ENCODE results near the gene ACER3.
"Not testable (repeated sequence)": the region's sequence is repeated elsewhere in the genome, so short reads cannot be mapped to it uniquely, and the experiment has no call there.

ACER3 gene

GRCh38 chr11:77047007-77047927 lies 186.5 kb downstream of the ACER3 start:
- Histone ChIP-seq H3K4me3 (ENCODE audit: low read depth in 1 of 2, low read length in 1 of 2) (peak overlapping the region in 1 of 2 experiments; percentile 17), H3K36me3 (no peaks in the 10 kb centered on the region), H3K4me1 (ENCODE audit: control insufficient read depth in 1 of 2, insufficient read depth in 1 of 2, low read depth in 1 of 2, low read length in 1 of 2) (peaks cover 6 to 12% of the 10 kb centered on the region in 2 experiments)

GRCh38 chr11:77047928-77048446 lies 187.3 kb downstream of the ACER3 start:
- not testable (repeated sequence) for H3K4me3 ChIP-seq (ENCODE audit: low read depth in 1 of 2, low read length in 1 of 2); H3K36me3 ChIP-seq; H3K9me3 ChIP-seq; H3K27ac ChIP-seq
- Histone ChIP-seq H3K4me1 (ENCODE audit: control insufficient read depth in 1 of 2, insufficient read depth in 1 of 2, low read depth in 1 of 2, low read length in 1 of 2) (peaks cover 6 to 12% of the 10 kb centered on the region in 2 experiments), H3K27me3 (peaks cover 39% of the 10 kb centered on the region)

More at GRCh38 chr11:77047007-77047927, 186.5 kb downstream of the ACER3 start:
- peak; percentile 55 for TF ChIP-seq CTCF (IDR thresholded peaks at IDR 0.05)
- no peak overlapping the region for H3K27ac ChIP-seq
- H3K9me3 ChIP-seq = no peaks in the 10 kb centered on the region
- H3K27me3 ChIP-seq = peaks cover 46% of the 10 kb centered on the region

GRCh38 chr11:77049026-77049425 lies 188.3 kb downstream of the ACER3 start:
- no peak for TF ChIP-seq CTCF (IDR thresholded peaks at IDR 0.05)
- peaks cover 33% of the 10 kb centered on the region for H3K27me3 ChIP-seq

GRCh38 chr11:77051511-77051910 lies 190.8 kb downstream of the ACER3 start:
- H3K4me1 ChIP-seq (ENCODE audit: control insufficient read depth in 1 of 2, insufficient read depth in 1 of 2, low read depth in 1 of 2, low read length in 1 of 2) = peaks cover 3 to 7% of the 10 kb centered on the region in 2 experiments
- no peak overlapping the region for H3K4me3 ChIP-seq (ENCODE audit: low read depth in 1 of 2, low read length in 1 of 2)
- no peaks in the 10 kb centered on the region for H3K36me3 ChIP-seq
- no peak overlapping the region for H3K27ac ChIP-seq
- H3K9me3 ChIP-seq = peaks cover 8% of the 10 kb centered on the region
- H3K27me3 ChIP-seq = peaks cover 8% of the 10 kb centered on the region
- TF ChIP-seq CTCF (IDR thresholded peaks at IDR 0.05) = no peak

More at GRCh38 chr11:77049026-77049425, 188.3 kb downstream of the ACER3 start:
- Histone ChIP-seq H3K27ac (no peak overlapping the region), H3K4me3 (ENCODE audit: low read depth in 1 of 2, low read length in 1 of 2) (no peak overlapping the region), H3K4me1 (ENCODE audit: control insufficient read depth in 1 of 2, insufficient read depth in 1 of 2, low read depth in 1 of 2, low read length in 1 of 2) (peaks cover 6 to 12% of the 10 kb centered on the region in 2 experiments), H3K9me3 (no peaks in the 10 kb centered on the region), H3K36me3 (no peaks in the 10 kb centered on the region)

- Histone ChIP-seq H3K36me3 (no peaks in the 10 kb centered on the region), H3K4me3 (ENCODE audit: low read depth in 1 of 2, low read length in 1 of 2) (no peak overlapping the region), H3K27me3 (no peaks in the 10 kb centered on the region), H3K27ac (no peak overlapping the region), H3K9me3 (peaks cover 13% of the 10 kb centered on the region), H3K4me1 (ENCODE audit: control insufficient read depth in 1 of 2, insufficient read depth in 1 of 2, low read depth in 1 of 2, low read length in 1 of 2) (peaks cover 1 to 2% of the 10 kb centered on the region in 2 experiments)
- no peak for TF ChIP-seq CTCF (IDR thresholded peaks at IDR 0.05)
Measured at GRCh38 chr11:77052518-77052917, 191.8 kb downstream of the ACER3 start.
